SU-DHL-6 (cell line): ENCODE results near the gene GASK1B.

Experiments
- H2AFZ ChIP-seq: fragments of 200-600 bp; sonication (generic); 2 replicates; pipeline ENCODE4 v1.6.1; 2014; ENCODE audit warnings: low read depth, mild to moderate bottlenecking, moderate library complexity, mixed read lengths, antibody characterized with exemption, low read length; ENCODE audit not compliant: severe bottlenecking
- H3F3A ChIP-seq: fragments of 200-600 bp; shearing (Covaris generic); 2 replicates; pipeline ENCODE4 v1.6.0; 2016; ENCODE audit warnings: antibody characterized with exemption, mild to moderate bottlenecking; ENCODE audit not compliant: insufficient read depth
- H3K27ac ChIP-seq: fragments of 200-600 bp; sonication (generic); 2 replicates; pipeline ENCODE4 v1.5.1; 2016; ENCODE audit warnings: low read depth, mild to moderate bottlenecking, low read length, moderate library complexity, mixed read lengths
- H3K27me3 ChIP-seq: fragments of 200-600 bp; sonication (generic), shearing (Covaris generic); 2 replicates; pipeline ENCODE4 v1.6.0; 2014; ENCODE audit warnings: mild to moderate bottlenecking, low read length
- H3K36me3 ChIP-seq: fragments of 200-600 bp; sonication (generic); 2 replicates; pipeline ENCODE4 v1.6.1; 2014; ENCODE audit warnings: mild to moderate bottlenecking, low read length, mixed read lengths
- H3K4me2 ChIP-seq: fragments of 300-600, 200-600 bp; shearing (Covaris generic), sonication (generic); 2 replicates; pipeline ENCODE4 v1.6.0; 2014; ENCODE audit warnings: low read length, low read depth, mild to moderate bottlenecking; ENCODE audit not compliant: poor library complexity, severe bottlenecking
- H3K4me3 ChIP-seq: fragments of 200-600 bp; sonication (generic); 2 replicates; pipeline ENCODE4 v1.5.1; 2014; ENCODE audit warnings: antibody characterized with exemption, low read length, mild to moderate bottlenecking, mixed read lengths; ENCODE audit not compliant: insufficient read depth, poor library complexity, severe bottlenecking
- H3K79me2 ChIP-seq: fragments of 200-600 bp; sonication (generic); 2 replicates; pipeline ENCODE4 v1.6.1; 2014; ENCODE audit warnings: mild to moderate bottlenecking, low read length, moderate library complexity; ENCODE audit not compliant: insufficient read depth
- H3K9ac ChIP-seq: fragments of 200-600 bp; sonication (generic); 2 replicates; pipeline ENCODE4 v1.7.0; 2014; ENCODE audit warnings: mild to moderate bottlenecking, low read length
- H3K9me2 ChIP-seq: fragments of 200-600 bp; sonication (generic); replicated peaks from 2 replicates; pipeline ENCODE4 v1.6.1; 2014; ENCODE audit warnings: low read length; ENCODE audit not compliant: insufficient read depth
- H3K9me3 ChIP-seq: fragments of 200-600 bp; sonication (generic); 2 replicates; pipeline ENCODE4 v1.6.1; 2014; ENCODE audit warnings: low read length, mixed read lengths; ENCODE audit not compliant: insufficient read depth
- H4K20me1 ChIP-seq: fragments of 200-600 bp; sonication (generic); 2 replicates; pipeline ENCODE4 v1.6.1; 2014; ENCODE audit warnings: low read depth, mild to moderate bottlenecking, antibody characterized with exemption, low read length, moderate library complexity, mixed read lengths
- EZH2phosphoT487 ChIP-seq: fragments of 200-600 bp; sonication (generic), shearing (Covaris generic); conservative IDR thresholded peaks from 2 replicates; pipeline ENCODE4 v1.6.1; 2018; ENCODE audit warnings: mild to moderate bottlenecking, antibody characterized with exemption, low read length, moderate library complexity, mixed read lengths
- TF ChIP-seq, protein P1 (sequence below): fragments of 200-600 bp; sonication (generic); IDR thresholded peaks from one replicate; pipeline ENCODE4 v1.5.1; 2017; ENCODE audit warnings: antibody characterized with exemption, mild to moderate bottlenecking, low read length, moderate library complexity; ENCODE audit not compliant: insufficient read depth, poor library complexity, severe bottlenecking

The GASK1B gene

DNA sequence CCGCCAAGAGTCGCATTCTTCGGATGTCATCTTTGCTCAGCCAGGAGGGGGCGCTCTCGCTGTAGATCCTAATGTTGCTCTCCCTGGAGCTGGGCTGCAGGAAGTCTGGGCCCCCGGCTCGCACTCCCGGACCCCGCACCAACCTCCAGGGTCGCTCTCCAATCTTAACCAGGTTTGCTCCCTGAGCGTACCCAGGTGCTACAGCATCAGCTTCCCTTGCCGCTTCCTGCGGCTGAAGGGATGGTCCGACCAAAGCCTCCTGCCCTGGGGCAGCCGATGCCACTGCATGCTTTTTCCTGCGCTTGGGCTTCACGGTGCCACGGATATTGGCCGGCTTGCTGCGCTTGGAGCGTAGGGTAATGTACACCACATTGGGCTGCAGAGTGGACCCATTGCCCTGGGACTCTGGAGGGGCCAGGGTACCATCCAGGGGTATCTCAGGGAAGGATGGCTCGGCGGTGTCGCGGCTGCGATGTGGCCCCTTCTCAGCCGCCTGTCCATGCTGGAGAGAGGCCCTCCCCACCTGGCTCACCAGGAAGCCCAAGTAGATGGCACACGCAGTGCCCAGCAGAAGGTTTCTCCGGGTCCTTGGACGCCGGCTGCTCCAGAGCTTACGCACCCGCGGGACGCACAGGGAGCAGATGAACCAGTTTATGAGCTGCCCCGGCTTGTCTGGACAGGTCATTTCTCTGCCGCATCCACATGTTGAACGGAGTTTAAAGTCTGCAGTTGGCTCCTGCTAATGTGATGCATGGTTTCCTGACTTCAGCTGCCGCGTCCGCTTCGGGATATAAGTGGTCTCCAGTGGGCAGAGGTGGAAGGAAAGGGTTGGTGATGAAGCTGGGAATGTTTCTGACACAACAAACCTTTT lies 1.9 kb downstream of the GASK1B start:
- Histone ChIP-seq H3F3A (no peaks in the 10 kb centered on the region), H3K27ac (no peak overlapping the region), H3K9me2 (no peaks in the 10 kb centered on the region), H3K27me3 (no peaks in the 10 kb centered on the region), H3K9me3 (no peaks in the 10 kb centered on the region), H3K9ac (no peak overlapping the region), H3K36me3 (no peaks in the 10 kb centered on the region), H3K79me2 (no peaks in the 10 kb centered on the region), H4K20me1 (no peaks in the 10 kb centered on the region), H3K4me3 (no peak overlapping the region), H2AFZ (no peak overlapping the region), H3K4me2 (no peak overlapping the region)
- no peak for TF ChIP-seq EZH2phosphoT487
- TF ChIP-seq, protein P1, sequence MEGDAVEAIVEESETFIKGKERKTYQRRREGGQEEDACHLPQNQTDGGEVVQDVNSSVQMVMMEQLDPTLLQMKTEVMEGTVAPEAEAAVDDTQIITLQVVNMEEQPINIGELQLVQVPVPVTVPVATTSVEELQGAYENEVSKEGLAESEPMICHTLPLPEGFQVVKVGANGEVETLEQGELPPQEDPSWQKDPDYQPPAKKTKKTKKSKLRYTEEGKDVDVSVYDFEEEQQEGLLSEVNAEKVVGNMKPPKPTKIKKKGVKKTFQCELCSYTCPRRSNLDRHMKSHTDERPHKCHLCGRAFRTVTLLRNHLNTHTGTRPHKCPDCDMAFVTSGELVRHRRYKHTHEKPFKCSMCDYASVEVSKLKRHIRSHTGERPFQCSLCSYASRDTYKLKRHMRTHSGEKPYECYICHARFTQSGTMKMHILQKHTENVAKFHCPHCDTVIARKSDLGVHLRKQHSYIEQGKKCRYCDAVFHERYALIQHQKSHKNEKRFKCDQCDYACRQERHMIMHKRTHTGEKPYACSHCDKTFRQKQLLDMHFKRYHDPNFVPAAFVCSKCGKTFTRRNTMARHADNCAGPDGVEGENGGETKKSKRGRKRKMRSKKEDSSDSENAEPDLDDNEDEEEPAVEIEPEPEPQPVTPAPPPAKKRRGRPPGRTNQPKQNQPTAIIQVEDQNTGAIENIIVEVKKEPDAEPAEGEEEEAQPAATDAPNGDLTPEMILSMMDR: peak; percentile 17

DNA sequence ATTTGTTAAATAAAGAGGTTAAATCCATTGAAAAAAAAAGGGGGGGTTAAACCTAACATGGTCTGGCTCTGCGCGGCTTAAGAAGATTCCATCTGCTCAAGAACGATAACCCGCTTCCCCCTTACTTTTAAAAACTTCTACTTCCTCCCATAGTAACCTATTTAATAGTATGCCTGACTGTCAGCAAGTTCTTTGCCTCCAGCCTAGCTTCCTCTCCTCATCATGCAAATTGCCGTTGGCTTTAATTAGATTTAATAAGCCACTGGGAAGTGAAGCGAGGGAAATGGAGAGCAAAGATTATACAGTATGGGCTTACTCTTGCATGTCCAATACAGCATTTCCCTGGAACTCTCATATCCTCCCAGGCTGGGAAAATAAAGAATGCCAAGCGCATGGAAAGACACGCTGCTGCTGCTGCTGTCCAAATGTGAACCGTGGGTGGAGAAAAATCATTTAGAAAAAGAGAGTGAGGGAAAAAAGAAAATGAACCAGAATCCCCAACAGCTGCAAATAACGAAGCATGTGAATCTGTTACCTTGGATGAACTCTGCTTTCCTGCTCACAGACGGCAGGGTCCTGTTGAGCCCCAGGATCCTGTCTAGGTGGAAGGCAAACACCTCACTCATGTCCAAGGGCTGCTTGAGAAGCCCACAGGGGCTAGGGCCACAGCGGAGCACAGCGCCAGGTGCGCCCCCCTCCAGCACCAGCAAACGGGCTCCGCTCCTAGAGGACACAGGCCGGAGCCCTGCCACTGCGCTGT lies 2.7 kb downstream of the GASK1B start:
- no peak overlapping the region for H2AFZ ChIP-seq
- no peak overlapping the region for H3K27ac ChIP-seq
- no peak overlapping the region for H3K4me2 ChIP-seq
- no peaks in the 10 kb centered on the region for H3K9me2 ChIP-seq
- no peaks in the 10 kb centered on the region for H3F3A ChIP-seq
- TF ChIP-seq, protein P1: no peak
- TF ChIP-seq EZH2phosphoT487: no peak
- no peaks in the 10 kb centered on the region for H3K79me2 ChIP-seq
- H3K36me3 ChIP-seq: no peaks in the 10 kb centered on the region
- no peak overlapping the region for H3K9ac ChIP-seq
- no peaks in the 10 kb centered on the region for H4K20me1 ChIP-seq
- H3K27me3 ChIP-seq: no peaks in the 10 kb centered on the region
- H3K9me3 ChIP-seq: no peaks in the 10 kb centered on the region
- H3K4me3 ChIP-seq: no peak overlapping the region

DNA sequence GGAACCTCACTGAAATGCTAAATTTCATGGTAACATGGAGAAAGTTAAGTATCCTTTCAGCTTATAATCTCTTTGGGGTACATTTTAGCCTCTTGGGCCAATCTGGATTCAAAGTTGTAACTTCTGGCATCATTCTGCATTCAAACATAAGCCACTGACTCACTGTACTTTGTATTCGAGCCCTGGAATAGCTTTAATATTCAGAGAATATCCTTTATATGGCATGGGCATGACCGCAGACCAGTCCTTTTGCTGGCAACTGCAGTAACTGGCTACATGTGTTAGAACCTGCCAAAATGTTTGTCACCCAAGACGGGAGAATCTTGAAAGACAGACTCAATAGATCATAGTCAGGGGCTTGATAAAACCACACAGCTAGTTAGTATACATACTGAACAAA lies 3.3 kb downstream of the GASK1B start:
- H3K4me2 ChIP-seq: no peak overlapping the region
- no peak overlapping the region for H3K9ac ChIP-seq
- H3K27ac ChIP-seq: no peak overlapping the region
- H2AFZ ChIP-seq: no peak overlapping the region
- no peaks in the 10 kb centered on the region for H4K20me1 ChIP-seq
- H3K9me3 ChIP-seq: no peaks in the 10 kb centered on the region
- H3K9me2 ChIP-seq: no peaks in the 10 kb centered on the region
- TF ChIP-seq, protein P1: no peak
- TF ChIP-seq EZH2phosphoT487: no peak
- H3K36me3 ChIP-seq: no peaks in the 10 kb centered on the region
- H3K4me3 ChIP-seq: no peak overlapping the region
- no peaks in the 10 kb centered on the region for H3K27me3 ChIP-seq
- H3F3A ChIP-seq: no peaks in the 10 kb centered on the region
- no peaks in the 10 kb centered on the region for H3K79me2 ChIP-seq
